Measurements from ENCODE around the gene PTK7.

The PTK7 gene

GRCh38 chr6:43093436-43094289 is 17.5 kb downstream of the PTK7 start:
- H3K4me3 ChIP-seq (ENCODE audit: low read depth, low read length): no peak overlapping the region
- no peak for TF ChIP-seq CTCF (IDR thresholded peaks at IDR 0.05; ENCODE audit: borderline replicate concordance, insufficient read depth, low read depth, low read length)

- no peak for TF ChIP-seq CTCF (IDR thresholded peaks at IDR 0.05; ENCODE audit: borderline replicate concordance, insufficient read depth, low read depth, low read length)
- H3K4me3 ChIP-seq (ENCODE audit: low read depth, low read length): no peak overlapping the region
Measured at GRCh38 chr6:43095939-43096338, 19.8 kb downstream of the PTK7 start.

GRCh38 chr6:43096451-43097097 is 20.5 kb downstream of the PTK7 start:
- TF ChIP-seq CTCF (IDR thresholded peaks at IDR 0.05; ENCODE audit: borderline replicate concordance, insufficient read depth, low read depth, low read length): no peak
- no peak overlapping the region for H3K4me3 ChIP-seq (ENCODE audit: low read depth, low read length)

- H3K4me3 ChIP-seq (ENCODE audit: low read depth, low read length): no peak overlapping the region
Measured at GRCh38 chr6:43097098-43097489, 21.0 kb downstream of the PTK7 start.

GRCh38 chr6:43097502-43097901 is 21.4 kb downstream of the PTK7 start:
- no peak for TF ChIP-seq CTCF (IDR thresholded peaks at IDR 0.05; ENCODE audit: borderline replicate concordance, insufficient read depth, low read depth, low read length)
- no peak overlapping the region for H3K4me3 ChIP-seq (ENCODE audit: low read depth, low read length)

More at GRCh38 chr6:43097098-43097489, 21.0 kb downstream of the PTK7 start:
- no peak for TF ChIP-seq CTCF (IDR thresholded peaks at IDR 0.05; ENCODE audit: borderline replicate concordance, insufficient read depth, low read depth, low read length)

GRCh38 chr6:43101497-43101896 is 25.4 kb downstream of the PTK7 start:
- no peak for TF ChIP-seq CTCF (IDR thresholded peaks at IDR 0.05; ENCODE audit: borderline replicate concordance, insufficient read depth, low read depth, low read length)
- no peak overlapping the region for H3K4me3 ChIP-seq (ENCODE audit: low read depth, low read length)
